PFSK-1 (cell line): ENCODE results near the gene FERMT1.

Experiments used
- FOXP2 ChIP-seq: optimal IDR thresholded peaks from 2 replicates; pipeline ENCODE3; 2011; ENCODE audit warnings: borderline replicate concordance, control low read depth, inconsistent platforms; ENCODE audit not compliant: insufficient read depth; ENCODE audit errors: extremely low read length, extremely low read depth
- POLR2AphosphoS5 ChIP-seq: IDR thresholded peaks from 2 replicates; pipeline ENCODE4 v1.6.1; 2012; ENCODE audit warnings: low read depth, mild to moderate bottlenecking, control low read depth, low read length, moderate library complexity
- REST ChIP-seq, 2 experiments: IDR thresholded peaks; 2 replicates each; pipeline versions ENCODE4 v1.6.1 to v1.8.0; 2011 to 2012; ENCODE audit warnings: low read depth in 2 of 2, low read length in 2 of 2, control low read depth in 1 of 2, inconsistent platforms in 1 of 2, mild to moderate bottlenecking in 1 of 2, moderate library complexity in 1 of 2; ENCODE audit not compliant: insufficient read depth in 1 of 2
- SIN3A ChIP-seq: IDR thresholded peaks from 2 replicates; pipeline ENCODE4 v1.6.1; 2012; ENCODE audit warnings: mild to moderate bottlenecking, low read length, moderate library complexity, borderline replicate concordance; ENCODE audit not compliant: insufficient read depth
- TAF1 ChIP-seq: IDR thresholded peaks from 2 replicates; pipeline ENCODE4 v1.6.1; 2012; ENCODE audit warnings: low read length, control low read depth, borderline replicate concordance; ENCODE audit not compliant: insufficient read depth

FERMT1 gene

GRCh38 chr20:6028818-6029217 is 94.0 kb downstream of the FERMT1 start:
- TF ChIP-seq POLR2AphosphoS5 = no peak
- no peak for TF ChIP-seq FOXP2
- no peak for TF ChIP-seq TAF1
- TF ChIP-seq REST (IDR thresholded peaks at IDR 0.05; ENCODE audit: insufficient read depth in 1 of 2, low read depth in 2 of 2, low read length in 2 of 2) = no peak
- no peak for TF ChIP-seq SIN3A

- TF ChIP-seq POLR2AphosphoS5 = no peak
- TF ChIP-seq FOXP2 = no peak
- no peak for TF ChIP-seq TAF1
- no peak for TF ChIP-seq REST (IDR thresholded peaks at IDR 0.05; ENCODE audit: insufficient read depth in 1 of 2, low read depth in 2 of 2, low read length in 2 of 2)
- no peak for TF ChIP-seq SIN3A
Measured at GRCh38 chr20:6026051-6026450, 96.8 kb downstream of the FERMT1 start.
